GM18520 (cell line): ENCODE measurements around the gene C12orf60.

Source experiments
- ATAC-seq: cut with Tn5 transposase; IDR thresholded peaks from one replicate; pipeline ENCODE4 v1.9.1; 2021; ENCODE audit not compliant: unreplicated experiment

The C12orf60 gene

GRCh38 chr12:14776236-14776961 is 27.1 kb upstream of the C12orf60 start:
- ATAC-seq = no peak

- no peak for ATAC-seq
These were observed 26.2 kb upstream of the C12orf60 start for GRCh38 chr12:14777271-14777670.

- no peak for ATAC-seq
These were observed 23.6 kb upstream of the C12orf60 start for GRCh38 chr12:14779834-14780233.

GRCh38 chr12:14780859-14781258 is 22.6 kb upstream of the C12orf60 start:
- ATAC-seq = no peak

- no peak for ATAC-seq
These were observed 21.9 kb upstream of the C12orf60 start for GRCh38 chr12:14781563-14781962.

GRCh38 chr12:14782756-14783155 is 20.7 kb upstream of the C12orf60 start:
- no peak for ATAC-seq

- no peak for ATAC-seq
These were observed 19.0 kb upstream of the C12orf60 start for GRCh38 chr12:14784471-14784870.

GRCh38 chr12:14785568-14785967 is 17.9 kb upstream of the C12orf60 start:
- no peak for ATAC-seq

- ATAC-seq = no peak
These were observed 8.4 kb upstream of the C12orf60 start for GRCh38 chr12:14795028-14795448.

- no peak for ATAC-seq
These were observed 1.2 kb upstream of the C12orf60 start for GRCh38 chr12:14802247-14802646.

- ATAC-seq = no peak
These were observed 804 bp upstream of the C12orf60 start for GRCh38 chr12:14802721-14803010.

GRCh38 chr12:14803830-14804160 is 325 bp downstream of the C12orf60 start:
- peak; percentile 4 for ATAC-seq

GRCh38 chr12:14810167-14810952 is 6.9 kb downstream of the C12orf60 start:
- no peak for ATAC-seq

GRCh38 chr12:14810953-14811483 is 7.5 kb downstream of the C12orf60 start:
- no peak for ATAC-seq

GRCh38 chr12:14811486-14811885 is 8.0 kb downstream of the C12orf60 start:
- ATAC-seq = no peak

- ATAC-seq = no peak
These were observed 10.5 kb downstream of the C12orf60 start, which contains the start of gene SMCO3 for GRCh38 chr12:14814014-14814413. Gene SMCO3 (minus strand): TSS chr12:14814182. CDS start chr12:14806680, 7,502 bp downstream.

GRCh38 chr12:14824012-14824634 is 20.7 kb downstream of the C12orf60 start:
- peak; percentile 41 for ATAC-seq

GRCh38 chr12:14825256-14825655 is 21.8 kb downstream of the C12orf60 start:
- ATAC-seq = no peak

- no peak for ATAC-seq
These were observed 23.0 kb downstream of the C12orf60 start for GRCh38 chr12:14826491-14826890.

GRCh38 chr12:14827043-14827442 is 23.6 kb downstream of the C12orf60 start:
- no peak for ATAC-seq

GRCh38 chr12:14828892-14829291 is 25.4 kb downstream of the C12orf60 start:
- ATAC-seq = peak; percentile 61

GRCh38 chr12:14833336-14833735 is 29.9 kb downstream of the C12orf60 start:
- no peak for ATAC-seq
